Left lobe of liver (tissue), 2 donors: ENCODE results near the gene ADAM23. TPM values are rescaled to one million over a fixed set of nuclear protein-coding genes. Genes with fewer than 3 reads are reported as not detected.

Source experiments
- ATAC-seq: fragments of 200-7000 bp; cut with Tn5 transposase; one replicate; pipeline ENCODE4 v1.9.1; 2020; ENCODE audit warnings: mild to moderate bottlenecking, moderate library complexity
- DNase-seq: peaks from one replicate; pipeline ENCODE4 v3.0.0-alpha.2; 2020; ENCODE audit warnings: low spot score
- total RNA-seq: library from RNA; stranded (reverse); gene quantifications from one replicate; pipeline ENCODE4 v1.2.1, GENCODE V29; 2021
- donor health status: DM: no; HTN: no; CAD: no; lungs with moderate emphysema.
- donor health status: DM: no; HTN: yes; CAD: no.

ADAM23 gene
- total RNA-seq, 1 donor from 2014 or later: 0.03 TPM

- ATAC-seq: no peak
- no peak for DNase-seq
Measured at GRCh38 chr2:206562375-206562774, 119.0 kb downstream of the ADAM23 start.

- DNase-seq (no peak), ATAC-seq (no peak)
Measured at GRCh38 chr2:206563374-206563773, 120.0 kb downstream of the ADAM23 start.

DNA sequence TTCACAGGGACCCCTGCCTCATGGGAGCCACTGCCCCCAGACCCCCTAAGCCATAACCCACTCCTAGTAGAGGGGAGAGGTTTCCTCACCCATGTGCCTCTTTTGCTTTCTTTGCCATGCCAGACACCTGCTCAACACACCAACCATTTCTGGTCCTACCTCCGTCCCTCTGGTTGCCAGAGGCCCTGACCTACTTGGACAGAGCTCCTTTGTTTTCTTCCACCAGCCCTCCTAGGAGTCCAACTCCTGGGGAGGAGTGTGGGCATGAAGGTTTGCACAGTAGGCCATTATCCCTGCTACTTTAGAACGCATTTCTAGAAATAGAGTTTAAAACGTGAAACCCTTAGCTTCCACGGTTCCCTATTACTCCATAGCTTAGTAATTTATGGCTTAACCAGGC, 122.3 kb downstream of the ADAM23 start:
- ATAC-seq (no peak), DNase-seq (no peak)

DNA sequence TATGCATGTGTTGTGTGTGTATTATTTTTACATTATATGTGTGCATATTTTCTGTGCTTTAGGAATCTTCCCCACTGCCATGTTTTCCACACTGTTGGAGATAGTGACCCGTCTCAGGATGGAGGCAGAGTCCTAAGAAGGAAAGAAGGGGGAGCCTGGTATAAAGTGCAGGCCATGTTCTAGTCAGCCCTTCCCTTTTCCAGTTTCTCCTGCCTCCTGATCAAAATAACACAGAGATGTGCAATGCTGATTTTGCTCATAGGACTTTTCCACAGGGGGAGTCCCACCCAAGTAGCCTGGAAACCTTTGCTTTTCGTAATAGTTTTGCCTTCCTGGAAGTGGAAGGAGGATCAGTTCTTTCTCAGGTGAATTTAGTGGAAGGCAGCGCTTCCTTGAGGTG, 126.1 kb downstream of the ADAM23 start:
- no peak for DNase-seq
- ATAC-seq: no peak

DNA sequence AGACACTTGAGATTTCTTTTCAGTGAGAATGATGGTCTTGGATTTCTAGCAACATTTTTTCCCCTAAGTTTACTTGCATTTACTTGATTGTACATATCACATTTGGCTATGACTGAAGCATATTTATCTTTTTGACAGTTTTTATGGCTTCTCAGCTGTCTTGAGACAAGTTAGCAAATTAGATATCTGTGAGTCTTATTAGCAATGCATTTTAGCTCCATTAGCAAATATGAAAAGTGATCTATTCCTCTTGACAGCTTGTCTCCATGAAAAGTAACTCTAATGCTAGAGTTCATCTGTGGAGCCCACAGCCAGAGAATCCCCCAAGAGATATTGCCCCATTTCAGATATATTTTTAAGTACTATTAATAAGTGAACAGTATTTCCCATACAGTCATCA, 126.9 kb downstream of the ADAM23 start:
- DNase-seq: no peak

DNA sequence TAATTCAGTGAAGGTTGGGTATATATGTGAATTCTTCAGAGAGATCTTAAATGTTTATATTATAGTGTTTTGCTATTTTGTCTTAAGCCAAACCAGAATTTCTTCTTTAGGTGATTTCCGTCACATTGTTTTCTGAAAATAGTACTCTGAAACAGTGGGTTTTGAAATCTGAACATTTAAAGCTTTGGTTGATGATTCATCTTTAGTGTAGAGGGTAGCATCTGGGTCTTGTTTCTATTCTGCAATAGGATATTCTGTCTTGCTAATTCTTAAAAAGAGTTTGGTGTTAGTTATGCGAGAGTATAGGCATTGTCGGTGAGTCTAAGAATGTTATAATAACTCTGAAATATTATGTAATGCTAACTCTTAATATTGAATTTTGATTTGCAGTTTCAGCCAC, 129.4 kb downstream of the ADAM23 start:
- no peak for DNase-seq
- no peak for ATAC-seq

More for the DNA sequence above, 126.9 kb downstream of the ADAM23 start:
- ATAC-seq: no peak

DNA sequence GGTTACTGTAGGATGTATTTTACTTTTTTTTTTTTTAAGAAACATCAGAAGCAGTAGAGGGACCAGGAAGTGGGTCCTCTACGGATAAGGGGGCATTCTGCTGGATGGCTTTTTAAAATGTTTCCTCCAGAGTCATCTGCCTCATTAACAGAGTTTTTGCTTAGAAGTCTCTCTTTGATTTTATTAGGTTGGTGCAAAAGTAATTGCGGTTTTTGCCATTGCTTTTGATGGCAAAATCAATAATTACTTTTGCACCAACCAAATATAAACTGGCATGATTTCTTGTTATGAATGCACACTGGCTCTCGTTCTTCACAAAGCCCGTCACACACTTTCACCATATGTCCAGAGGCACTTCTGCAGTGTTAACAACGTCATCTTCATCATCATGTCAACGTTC, 130.5 kb downstream of the ADAM23 start:
- DNase-seq (no peak), ATAC-seq (no peak)

GRCh38 chr2:206584323-206585116, 141.2 kb downstream of the ADAM23 start:
- DNase-seq (no peak), ATAC-seq (no peak)

- ATAC-seq: no peak
- DNase-seq: no peak
Measured at GRCh38 chr2:206585335-206585734, 142.0 kb downstream of the ADAM23 start.

GRCh38 chr2:206586609-206587008, 143.3 kb downstream of the ADAM23 start:
- no peak for ATAC-seq

GRCh38 chr2:206597717-206598218, 154.4 kb downstream of the ADAM23 start:
- DNase-seq (no peak), ATAC-seq (no peak)

More at GRCh38 chr2:206586609-206587008, 143.3 kb downstream of the ADAM23 start:
- DNase-seq: no peak

- DNase-seq (no peak), ATAC-seq (no peak)
Measured at GRCh38 chr2:206603243-206603642, 159.9 kb downstream of the ADAM23 start.

- DNase-seq: no peak
- peak; percentile 54 for ATAC-seq
Measured at GRCh38 chr2:206610451-206610850, 167.1 kb downstream of the ADAM23 start.

GRCh38 chr2:206611191-206611590, 167.9 kb downstream of the ADAM23 start:
- ATAC-seq: no peak
- no peak for DNase-seq

- ATAC-seq (no peak), DNase-seq (no peak)
Measured at GRCh38 chr2:206611736-206612135, 168.4 kb downstream of the ADAM23 start.

GRCh38 chr2:206614811-206615210, 171.5 kb downstream of the ADAM23 start:
- no peak for DNase-seq
- ATAC-seq: no peak

- ATAC-seq (no peak), DNase-seq (no peak)
Measured at GRCh38 chr2:206615417-206616089, 172.2 kb downstream of the ADAM23 start.

GRCh38 chr2:206616151-206616550, 172.8 kb downstream of the ADAM23 start:
- ATAC-seq: no peak
- DNase-seq: no peak

GRCh38 chr2:206619011-206619410, 175.7 kb downstream of the ADAM23 start:
- no peak for ATAC-seq
- no peak for DNase-seq

DNA sequence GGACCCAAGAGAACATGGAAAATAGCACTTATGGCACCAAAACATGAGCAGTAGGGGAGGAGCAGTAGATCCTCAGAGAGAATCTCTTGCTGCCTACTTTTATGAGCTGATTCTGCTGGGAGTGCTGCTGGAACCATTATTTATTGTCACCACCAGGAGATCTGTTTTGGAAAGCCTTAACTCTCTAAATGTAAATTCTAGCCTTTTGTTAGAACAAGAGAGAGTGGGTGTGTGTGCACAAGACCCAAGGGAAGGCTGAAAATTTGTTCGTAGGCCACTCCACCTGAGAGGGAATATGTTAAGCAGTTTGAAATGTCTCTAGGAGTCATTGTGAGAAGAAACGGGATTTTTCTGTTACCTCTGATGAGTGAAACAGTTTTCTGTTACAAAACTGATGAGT, 182.8 kb downstream of the ADAM23 start:
- no peak for ATAC-seq
- DNase-seq: no peak

GRCh38 chr2:206627632-206628031, 184.3 kb downstream of the ADAM23 start:
- ATAC-seq (no peak), DNase-seq (no peak)

DNA sequence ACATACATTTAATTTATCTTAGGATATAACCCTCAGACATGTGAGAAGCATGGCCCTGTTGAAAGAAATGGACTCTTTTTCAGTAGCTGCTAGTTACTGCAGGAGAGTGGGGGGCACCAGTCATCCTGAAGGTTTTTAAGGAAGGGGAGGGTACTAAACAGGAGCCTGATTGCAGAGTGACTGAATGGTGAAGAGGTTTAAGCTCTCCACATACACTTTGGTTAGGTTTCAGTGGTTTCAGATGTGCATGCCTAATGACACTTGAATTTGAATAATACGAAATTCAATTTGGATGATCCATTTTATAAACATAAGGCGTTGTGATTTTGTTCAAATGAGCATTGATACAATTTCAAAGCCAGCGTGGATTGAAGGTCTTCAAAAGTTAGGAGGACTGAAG, 188.0 kb downstream of the ADAM23 start:
- DNase-seq (no peak), ATAC-seq (no peak)
